OCI-M2 (cell line): ENCODE measurements around the gene ADIPOR1.
"Not testable (repeated sequence)": the region's sequence is repeated elsewhere in the genome, so short reads cannot be mapped to it uniquely, and the experiment has no call there.

Experiments
- DNase-seq: peaks from one replicate; lab custom pipeline; 2025; ENCODE audit not compliant: unreplicated experiment; lab: John Stamatoyannopoulos, UW

The ADIPOR1 gene

DNA sequence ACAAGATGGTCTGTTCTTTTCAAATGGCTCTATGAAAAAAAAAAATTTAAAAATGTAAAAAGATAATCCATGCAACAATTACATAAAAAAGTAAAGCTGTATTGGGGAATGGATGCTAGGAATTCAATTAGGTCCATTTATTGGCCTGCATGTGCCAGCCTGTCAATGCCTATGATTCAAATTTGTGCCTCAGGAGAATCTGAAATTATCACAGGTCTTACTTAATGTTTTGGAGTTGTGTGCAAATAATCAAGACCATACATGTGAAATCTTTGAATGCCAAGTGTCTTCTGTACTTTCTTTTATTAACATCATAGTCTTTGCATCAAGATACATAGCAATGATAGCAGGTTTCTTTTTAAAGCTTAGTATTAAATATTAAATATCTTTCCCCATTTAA lies 17.6 kb downstream of the ADIPOR1 start:
- DNase-seq = no peak

DNA sequence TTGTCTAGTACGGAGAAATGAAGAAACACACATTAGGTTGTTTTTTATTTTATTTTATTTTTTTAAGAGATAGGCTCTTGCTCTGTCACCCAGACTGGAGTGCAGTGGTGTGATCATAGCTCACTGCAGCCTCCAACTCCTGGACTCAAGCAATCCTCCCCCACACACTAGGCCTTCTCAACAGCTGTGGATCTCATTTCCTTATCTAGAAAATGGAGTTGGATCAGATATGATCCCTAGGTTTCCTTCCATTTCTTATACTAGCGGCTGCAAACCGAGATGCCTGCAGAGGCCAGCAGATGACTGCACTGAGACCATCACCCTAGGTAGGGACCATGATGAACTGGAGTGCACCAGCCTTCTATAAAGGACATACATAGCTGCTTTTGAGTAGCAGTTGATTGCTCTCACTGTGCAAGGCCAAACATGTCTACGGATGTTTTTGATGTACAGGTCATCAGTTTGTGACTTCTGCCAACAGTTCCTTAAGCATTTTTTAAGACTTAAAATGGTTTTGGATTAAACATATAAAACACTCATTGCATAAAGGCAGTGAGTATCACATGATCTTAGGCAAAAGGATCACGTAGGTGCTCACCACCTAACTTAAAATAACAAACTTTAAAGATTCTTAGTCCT lies 19.7 kb downstream of the ADIPOR1 start:
- no peak for DNase-seq

DNA sequence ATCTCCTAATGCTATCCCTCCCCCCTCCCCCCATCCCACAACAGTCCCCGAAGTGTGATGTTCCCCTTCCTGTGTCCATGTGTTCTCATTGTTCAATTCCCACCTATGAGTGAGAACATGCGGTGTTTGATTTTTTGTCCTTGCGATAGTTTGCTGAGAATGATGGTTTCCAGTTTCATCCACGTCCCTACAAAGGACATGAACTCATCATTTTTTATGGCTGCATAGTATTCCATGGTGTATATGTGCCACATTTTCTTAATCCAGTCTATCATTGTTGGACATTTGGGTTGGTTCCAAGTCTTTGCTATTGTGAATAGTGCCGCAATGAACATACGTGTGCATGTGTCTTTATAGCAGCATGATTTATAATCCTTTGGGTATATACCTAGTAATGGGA lies 21.7 kb downstream of the ADIPOR1 start:
- DNase-seq = not testable (repeated sequence)

DNA sequence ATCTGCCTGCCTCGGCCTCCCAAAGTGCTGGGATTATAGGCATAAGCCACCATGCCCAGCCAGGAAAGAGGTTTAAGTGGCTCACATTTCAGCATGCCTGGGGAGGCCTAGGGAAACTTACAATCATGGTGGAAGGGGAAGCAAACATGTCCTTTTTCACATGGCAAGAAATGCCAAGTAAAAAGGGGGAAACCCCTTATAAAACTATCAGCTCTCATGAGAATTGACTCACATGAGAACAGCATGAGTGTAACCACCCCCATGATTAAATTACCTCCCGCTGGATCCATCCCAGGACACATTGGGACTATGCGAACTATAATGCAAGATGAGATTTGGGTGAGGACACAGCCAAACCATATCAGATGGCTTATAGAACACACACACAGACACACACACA lies 22.3 kb downstream of the ADIPOR1 start:
- no peak for DNase-seq

DNA sequence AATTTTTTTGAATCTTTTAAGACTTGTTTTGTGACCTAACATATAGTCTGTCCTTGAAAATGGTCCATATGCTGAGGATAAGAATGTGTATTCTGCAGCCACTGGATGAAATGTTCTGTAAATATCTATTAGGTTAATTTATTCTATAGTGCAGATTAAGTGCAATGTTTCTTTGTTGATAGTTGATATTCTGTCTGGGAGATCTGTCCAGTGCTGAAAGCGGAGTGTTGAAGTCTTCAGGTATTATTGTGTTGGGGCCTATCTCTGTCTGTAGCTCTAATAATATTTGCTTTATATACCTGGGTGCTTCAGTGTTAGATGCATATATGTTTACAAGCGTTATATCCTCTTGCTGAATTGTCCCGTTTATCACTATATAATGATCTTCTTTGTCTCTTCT lies 23.4 kb downstream of the ADIPOR1 start:
- DNase-seq = no peak

DNA sequence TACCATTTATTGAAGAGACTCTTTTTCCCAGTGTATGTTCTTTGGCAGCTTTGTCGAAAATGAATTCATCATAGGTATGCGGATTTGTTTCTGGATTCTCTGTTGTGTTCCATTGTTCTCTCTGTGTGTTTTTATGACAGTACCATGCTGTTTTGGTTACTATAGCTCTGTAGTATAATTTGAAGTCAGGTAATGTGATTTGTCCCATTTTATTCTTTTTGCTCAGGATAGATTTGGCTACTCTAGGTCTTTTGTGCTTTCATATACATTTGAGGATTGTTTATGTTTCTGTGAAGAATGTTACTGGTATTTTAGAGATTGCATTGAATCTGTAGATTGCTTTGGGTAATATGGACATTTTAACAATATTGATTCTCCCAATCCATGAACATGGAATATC lies 25.6 kb downstream of the ADIPOR1 start:
- no peak for DNase-seq

DNA sequence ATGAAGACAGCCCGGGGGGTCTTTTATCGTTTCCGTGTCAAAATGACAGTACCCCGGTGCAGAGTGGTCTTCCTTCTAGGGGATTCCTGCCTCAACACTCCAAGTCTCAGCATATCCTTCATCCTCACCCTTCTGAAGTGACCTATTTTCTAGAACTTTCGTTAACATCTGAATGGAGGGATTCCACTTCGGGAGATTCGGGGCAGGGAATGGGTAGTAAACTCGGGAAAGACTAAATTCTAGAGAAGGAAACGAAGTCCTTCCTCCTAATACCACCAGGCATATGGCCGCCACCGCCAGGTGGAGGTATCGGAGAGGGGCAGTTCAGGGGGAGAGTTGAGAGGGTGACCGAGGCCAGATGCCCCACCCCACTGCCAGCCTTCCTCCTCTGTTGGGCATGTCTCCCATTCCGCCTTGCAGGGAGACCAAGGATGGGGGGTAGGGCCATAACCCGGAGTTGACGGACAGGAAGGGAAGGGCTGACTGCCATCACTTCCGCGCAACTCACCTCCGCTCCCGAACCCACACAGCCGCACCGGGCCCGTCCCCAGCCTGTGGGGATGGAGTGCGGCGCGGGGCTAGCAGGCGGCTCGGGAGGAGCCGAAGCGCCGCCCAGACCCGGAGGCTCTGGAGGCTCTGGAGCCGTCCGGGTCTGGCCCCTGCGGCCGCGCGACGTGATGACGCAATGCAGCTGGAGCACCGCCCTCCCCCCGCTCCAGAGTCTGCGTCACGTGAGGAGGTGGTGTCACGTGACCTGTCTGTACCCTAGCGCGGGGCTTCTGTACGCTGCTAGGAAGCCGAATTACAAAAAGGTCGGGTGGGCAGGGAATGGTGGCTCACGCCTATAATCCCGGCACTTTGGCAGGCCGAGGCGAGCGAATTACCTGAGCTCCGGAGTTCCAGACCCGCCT lies 31.3 kb downstream of the ADIPOR1 start, which contains the start of gene KLHL12:
Gene KLHL12 (minus strand): TSS at position 654 of the 911 bp plus-strand sequence. CDS start 2,072 bp downstream, outside the sequence.
- DNase-seq = peak; percentile 49

DNA sequence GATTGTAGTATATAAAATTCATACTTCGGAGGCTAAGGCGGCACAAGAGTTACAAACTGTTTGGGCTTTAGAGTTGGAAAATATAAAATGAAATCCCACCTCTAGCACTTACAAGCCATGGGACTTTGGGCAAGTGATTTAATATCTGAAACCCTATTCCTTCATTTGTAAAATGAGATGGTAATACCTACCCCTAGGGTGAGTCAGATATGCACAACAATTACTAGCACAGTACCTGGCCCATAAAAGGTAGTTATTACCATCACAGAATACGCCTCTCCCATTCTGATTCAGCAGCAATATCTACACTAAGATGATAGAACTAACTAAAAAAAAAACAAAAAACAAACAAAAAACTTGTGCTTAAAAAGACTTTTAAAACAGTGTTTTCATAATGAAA lies 34.6 kb downstream of the ADIPOR1 start:
- DNase-seq = no peak

DNA sequence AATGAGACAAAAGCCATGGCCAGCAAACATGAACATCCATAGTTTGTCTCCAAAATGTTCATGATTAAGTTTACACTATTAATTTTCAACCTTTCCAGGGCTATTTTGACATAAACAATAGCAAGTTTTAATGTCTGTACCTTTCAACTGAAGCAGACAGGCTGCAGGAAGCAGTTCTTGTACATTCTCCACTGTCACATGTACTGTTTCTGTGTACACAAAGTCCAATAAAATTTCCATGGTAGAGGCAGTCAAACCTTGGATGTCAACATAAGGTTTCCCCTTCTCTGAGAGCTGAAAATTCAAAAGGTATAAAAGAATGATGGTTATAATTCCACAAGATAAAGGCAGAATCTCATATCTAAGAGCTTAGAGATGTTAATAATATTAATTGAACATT lies 38.5 kb downstream of the ADIPOR1 start:
- no peak for DNase-seq

DNA sequence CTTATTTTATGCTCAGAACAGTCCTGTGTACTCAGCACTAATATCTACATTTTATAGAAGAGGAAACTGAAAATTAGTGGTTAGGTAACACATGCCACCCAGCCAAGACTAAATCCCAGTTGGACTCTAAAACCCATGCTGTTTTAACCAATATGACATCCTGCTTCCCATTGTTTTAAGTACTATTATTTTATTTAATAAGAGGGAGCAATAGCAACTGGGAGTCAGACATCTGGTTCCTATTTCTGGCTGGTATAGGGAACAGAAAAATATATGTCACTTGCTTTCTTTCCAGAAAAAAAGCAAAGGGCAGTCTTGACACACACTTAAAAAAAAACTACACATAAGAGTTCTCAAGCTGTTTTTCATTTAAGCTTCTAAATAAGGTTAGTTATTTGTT lies 43.0 kb downstream of the ADIPOR1 start:
- no peak for DNase-seq

DNA sequence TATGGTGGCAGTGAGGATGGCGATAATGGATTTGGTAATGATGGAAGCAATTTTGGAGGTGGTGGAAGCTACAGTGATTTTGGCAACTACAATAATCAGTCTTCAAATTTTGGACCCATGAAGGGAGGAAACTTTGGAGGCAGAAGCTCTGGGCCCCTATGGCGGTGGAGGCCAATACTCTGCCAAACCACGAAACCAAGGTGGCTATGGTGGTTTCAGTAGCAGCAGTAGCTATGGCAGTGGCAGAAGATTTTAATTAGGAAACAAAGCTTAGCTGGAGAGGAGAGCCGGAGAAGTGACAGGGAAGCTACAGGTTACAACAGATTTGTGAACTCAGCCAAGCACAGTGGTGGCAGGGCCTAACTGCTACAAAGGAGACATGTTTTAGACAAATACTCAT lies 45.6 kb downstream of the ADIPOR1 start:
- DNase-seq = not testable (repeated sequence)

DNA sequence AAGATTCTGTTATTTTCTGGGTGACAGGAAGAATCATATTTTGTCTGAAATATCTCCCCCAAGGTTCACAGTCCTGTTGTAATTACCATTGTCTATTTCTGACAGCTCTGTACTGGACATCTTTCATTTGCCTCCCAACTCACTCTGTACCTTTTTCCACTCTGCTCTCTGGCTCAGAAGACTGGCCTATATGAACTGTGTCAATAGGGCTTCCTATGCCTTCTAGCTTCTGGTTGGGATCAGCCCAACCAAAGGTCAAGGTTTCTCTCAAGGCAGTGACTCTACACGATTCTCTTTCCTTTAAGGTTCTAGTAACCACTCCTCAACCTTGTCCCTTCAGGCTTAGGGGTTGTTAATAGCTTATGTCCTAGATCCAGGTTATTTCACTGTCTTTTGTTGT lies 48.6 kb downstream of the ADIPOR1 start:
- DNase-seq = no peak

DNA sequence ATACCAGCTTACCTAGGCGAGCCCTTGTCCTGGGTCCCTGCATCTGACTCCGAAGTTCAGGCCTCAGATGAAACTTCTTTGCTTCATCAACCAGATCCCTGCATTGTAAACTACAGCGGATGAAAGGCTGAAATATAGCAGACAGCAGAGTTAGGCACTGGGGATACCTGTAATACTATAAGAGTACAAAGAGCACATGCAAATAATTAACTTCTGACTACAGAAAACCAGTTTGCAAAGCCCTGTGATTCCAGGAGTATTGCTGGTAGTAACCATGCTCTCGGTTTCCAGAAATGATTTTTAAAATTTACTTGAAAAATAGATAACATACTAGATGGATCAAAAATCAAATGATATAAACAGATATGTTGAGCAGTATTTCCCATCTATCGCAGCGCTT lies 49.1 kb downstream of the ADIPOR1 start:
- DNase-seq = no peak

DNA sequence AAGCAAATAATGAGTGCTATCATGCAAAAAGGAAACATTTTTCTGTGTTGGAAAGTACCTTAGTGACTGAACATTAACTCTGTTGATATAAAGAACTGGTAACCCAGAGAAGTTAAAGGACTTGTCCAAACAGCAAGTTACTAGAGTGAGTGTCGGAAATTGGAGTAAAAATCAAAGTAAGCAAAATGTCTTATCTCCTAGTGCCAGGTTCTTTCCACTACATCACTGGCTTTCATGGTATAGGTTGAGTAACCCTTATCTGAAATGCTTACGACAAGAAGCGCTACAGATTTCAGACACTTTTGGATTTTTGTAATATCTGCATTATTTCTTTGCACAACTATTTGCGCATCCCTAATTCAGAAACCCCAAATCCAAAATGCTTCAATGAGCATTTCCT lies 52.8 kb downstream of the ADIPOR1 start:
- no peak for DNase-seq

DNA sequence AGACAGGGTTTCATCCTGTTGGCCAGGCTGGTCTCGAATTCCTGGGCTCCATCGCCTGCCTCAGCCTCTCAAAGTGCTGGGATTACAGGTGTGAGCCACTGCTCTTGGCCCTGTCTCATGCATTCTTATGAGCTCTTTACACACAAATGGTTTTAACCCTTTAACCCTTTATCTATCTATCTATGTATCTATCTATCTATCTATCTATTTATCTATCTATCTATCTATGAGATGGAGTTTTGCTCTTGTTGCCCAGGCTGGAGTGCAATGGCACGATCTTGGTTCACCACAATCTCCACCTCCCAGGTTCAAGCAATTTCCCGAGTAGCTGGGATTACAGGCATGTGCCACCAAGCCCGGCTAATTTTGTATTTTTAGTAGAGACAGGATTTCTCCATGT lies 54.3 kb downstream of the ADIPOR1 start:
- not testable (repeated sequence) for DNase-seq

DNA sequence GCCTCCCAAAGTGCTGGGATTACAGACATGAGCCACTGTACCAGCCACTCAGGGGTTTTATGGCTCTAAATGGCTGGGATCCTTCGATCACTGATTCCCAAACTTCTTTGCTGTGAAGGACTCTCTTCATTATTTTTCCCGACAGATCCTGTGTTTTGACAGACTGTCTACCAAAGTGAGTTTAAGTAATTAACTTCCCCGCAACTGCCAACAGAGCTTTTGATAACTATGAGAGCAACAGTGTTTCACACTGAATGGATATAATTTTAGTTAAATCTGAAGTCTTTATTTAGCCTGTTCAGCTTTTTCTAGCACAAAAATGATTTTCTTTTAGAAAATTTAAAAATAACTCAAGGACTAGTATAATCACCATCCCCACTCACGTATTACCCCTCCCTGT lies 56.6 kb downstream of the ADIPOR1 start:
- no peak for DNase-seq

DNA sequence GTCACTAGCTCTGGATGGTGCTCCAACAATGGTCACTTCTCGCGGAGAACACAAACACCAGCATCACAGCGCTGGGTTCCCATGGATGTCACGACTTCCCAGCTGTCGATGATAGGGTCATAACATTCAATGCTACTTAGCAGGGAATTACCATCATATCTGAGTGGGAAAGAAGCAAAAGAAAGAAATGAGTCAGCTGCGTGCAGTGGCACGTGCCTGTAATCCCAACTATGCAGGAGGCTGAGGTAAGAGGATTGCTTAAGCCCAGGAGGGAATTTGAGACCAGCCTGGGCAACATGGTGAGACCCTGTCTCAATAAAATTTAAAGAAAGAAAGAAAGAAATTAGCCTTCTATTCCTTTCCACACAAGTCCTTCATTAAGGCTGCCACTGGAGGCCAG lies 65.6 kb downstream of the ADIPOR1 start:
- no peak for DNase-seq
